GM12873 (cell line): ENCODE measurements around the gene STIP1.

ENCODE experiments used
- CTCF ChIP-seq: IDR thresholded peaks from 2 replicates; pipeline ENCODE4 v1.5.1; 2012; ENCODE audit warnings: low read depth, mild to moderate bottlenecking, moderate library complexity, low read length, control low read depth; ENCODE audit not compliant: insufficient read depth; ENCODE audit errors: missing control alignments

The STIP1 gene

DNA sequence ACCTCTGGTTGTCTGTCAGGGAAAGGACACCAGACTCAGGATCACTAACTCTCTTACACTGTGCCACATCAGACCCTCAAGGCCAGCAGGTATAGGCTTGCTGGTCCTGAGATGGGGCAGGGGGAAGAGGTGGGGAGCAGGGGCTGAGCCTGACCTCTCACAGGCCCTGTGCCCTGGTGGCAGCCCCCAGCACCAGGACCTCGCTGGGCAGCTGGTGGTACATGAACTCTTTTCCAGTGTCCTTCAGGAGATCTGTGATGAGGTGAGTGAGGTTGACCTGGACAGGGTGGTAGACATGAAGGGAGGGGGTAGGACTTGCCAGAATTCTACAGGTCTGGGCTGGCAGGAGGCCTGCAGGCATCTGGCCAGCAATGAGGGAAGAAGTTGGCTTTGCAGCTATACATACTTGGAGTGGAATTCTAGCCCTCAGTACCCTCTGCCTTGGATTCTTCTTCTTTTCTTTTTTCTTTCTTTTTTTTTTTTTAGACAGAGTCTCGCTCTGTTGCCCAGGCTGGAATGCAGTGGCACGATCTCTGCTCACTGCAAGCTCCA lies 41.5 kb downstream of the STIP1 start:
- no peak for TF ChIP-seq CTCF

- no peak for TF ChIP-seq CTCF
Observed at GRCh38 chr11:64229090-64229743, 43.2 kb downstream of the STIP1 start.

DNA sequence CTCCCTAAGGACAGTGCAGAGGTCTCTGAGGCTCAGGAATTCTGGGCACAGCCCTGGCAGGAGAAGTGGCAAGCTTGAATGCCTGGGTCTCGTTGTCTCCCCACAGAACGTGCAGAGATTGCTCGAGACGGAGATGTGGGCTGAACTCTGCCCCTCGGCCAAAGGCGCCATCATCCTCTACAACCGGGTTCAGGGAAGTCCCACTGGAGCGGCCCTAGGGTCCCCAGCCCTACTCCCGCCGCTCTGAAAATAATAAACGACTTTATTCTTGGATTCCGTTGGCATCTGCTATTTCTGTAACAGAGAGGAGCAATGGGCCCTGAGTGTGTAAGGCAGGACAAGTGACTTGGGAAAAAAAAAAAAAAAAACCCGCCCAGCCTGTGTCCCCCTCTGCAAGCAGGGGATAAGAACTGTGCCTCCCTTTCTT lies 43.8 kb downstream of the STIP1 start:
- no peak for TF ChIP-seq CTCF

DNA sequence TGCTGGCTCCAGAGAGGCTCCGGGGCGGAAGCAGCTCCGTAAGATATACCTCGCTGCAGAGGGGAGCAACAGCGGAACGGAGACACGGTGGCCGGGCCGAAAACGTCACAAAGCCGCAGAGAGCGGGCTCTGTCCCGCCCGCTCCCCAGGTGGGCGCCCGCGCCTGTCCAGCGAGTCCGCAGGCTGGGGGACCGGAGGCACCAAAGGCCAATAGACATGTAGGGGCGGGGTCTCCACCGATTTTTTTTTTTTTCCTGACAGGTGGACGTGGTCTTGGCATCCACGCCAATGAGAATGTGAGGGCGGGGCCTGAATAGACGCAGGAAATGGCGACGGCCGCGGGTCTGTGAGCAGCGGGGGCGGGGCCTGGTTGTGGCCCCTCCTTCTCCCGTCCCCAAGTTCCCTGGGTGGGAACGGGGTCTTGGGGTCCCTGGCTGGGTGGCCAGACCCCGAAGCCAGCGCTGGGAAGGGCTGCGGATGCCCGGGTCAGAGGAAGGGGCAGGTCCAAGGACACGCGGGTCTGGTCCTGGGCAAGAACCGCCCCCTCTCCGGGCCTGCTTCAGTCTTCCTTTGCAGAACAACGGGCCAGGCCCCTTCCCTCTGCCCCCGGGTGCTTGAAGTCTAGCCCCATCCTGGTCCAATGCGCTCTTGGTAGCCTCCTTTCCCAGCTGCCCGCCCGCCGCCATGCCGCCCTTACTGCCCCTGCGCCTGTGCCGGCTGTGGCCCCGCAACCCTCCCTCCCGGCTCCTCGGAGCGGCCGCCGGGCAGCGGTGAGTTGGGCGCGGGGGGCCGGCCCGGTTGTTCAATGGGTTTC lies 44.4 kb downstream of the STIP1 start, which contains the start of gene DNAJC4:
Gene DNAJC4 (plus strand): TSS at position 378 of the 814 bp plus-strand sequence. CDS start 307 bp downstream, at position 685.
- TF ChIP-seq CTCF, result no peak

GRCh38 chr11:64230985-64231365 lies 45.0 kb downstream of the STIP1 start:
- no peak for TF ChIP-seq CTCF

GRCh38 chr11:64231546-64231945 lies 45.6 kb downstream of the STIP1 start:
- TF ChIP-seq CTCF, result no peak
